ENCODE measurements around the gene POLK. TPM values are rescaled to one million over a fixed set of nuclear protein-coding genes. Genes with fewer than 3 reads are reported as not detected.
A peak's percentile ranks its signal among the peaks of the same experiment; 100 is the strongest.

The POLK gene
- total and polyA plus RNA-seq, 2 of the 4 experiments (the other 2 are of a cell fraction): 10.4 to 24.4 TPM

GRCh38 chr5:75512383-75513074 is 838 bp downstream of the POLK start:
- H4K8ac ChIP-seq (ENCODE audit: low read depth in 2 of 2, low read length in 2 of 2): peak overlapping the region; percentile 91 to 96
- no peak overlapping the region for H2BK15ac ChIP-seq (ENCODE audit: low read depth, low read length)
- ChIA-PET POLR2A (ENCODE audit: unreplicated experiment) (no interaction called here), CTCF (no interaction called here)
- peak overlapping the region; percentile 87 for H3K56ac ChIP-seq (ENCODE audit: extremely low read depth, insufficient read depth, low read length)
- H2AK5ac ChIP-seq (ENCODE audit: low read depth, low read length): no peak overlapping the region
- H3K23ac ChIP-seq (ENCODE audit: low read depth, low read length): peak overlapping the region; percentile 91; the same call in 1 of the 2 replicates
- peak overlapping the region; percentile 92; the same call in 1 of the 2 replicates for H3K9ac ChIP-seq (ENCODE audit: low read depth, low read length)
- peak overlapping the region; percentile 85 for H3K4me3 ChIP-seq (ENCODE audit: insufficient read depth, low read depth, low read length)
- H3K36me3 ChIP-seq (ENCODE audit: control insufficient read depth, insufficient read depth, low read length): no peaks in the 10 kb centered on the region
- H3K27ac ChIP-seq (ENCODE audit: insufficient read depth, low read length): no peak overlapping the region
- no peak for ATAC-seq (ENCODE audit: low read depth)
- H3K4me2 ChIP-seq (ENCODE audit: low read depth, low read length): peak overlapping the region; percentile 74
- no peak overlapping the region for H2BK20ac ChIP-seq (ENCODE audit: low read depth, low read length)
- H4K91ac ChIP-seq (ENCODE audit: insufficient read depth, low read depth, low read length): no peak overlapping the region; the same call in 1 of the 2 replicates
- H2AFZ ChIP-seq (replicated peaks; ENCODE audit: low read length, poor library complexity): no peak overlapping the region
- H3K4me1 ChIP-seq (ENCODE audit: control insufficient read depth, insufficient read depth, low read length): no peaks in the 10 kb centered on the region
- in situ Hi-C loops (cut with MboI; ENCODE audit: low sequenced_read_pairs): no loop called here
- peaks cover 3% of the 10 kb centered on the region; the same call in 1 of the 2 replicates for H4K20me1 ChIP-seq (ENCODE audit: insufficient read depth, low read length)
- H2AK9ac ChIP-seq (replicated peaks; ENCODE audit: low read depth, low read length, poor library complexity): no peak overlapping the region
- no peak overlapping the region for H3K18ac ChIP-seq (ENCODE audit: low read depth, low read length)
- H2BK5ac ChIP-seq (ENCODE audit: low read depth, low read length, poor library complexity, severe bottlenecking): peak overlapping the region; percentile 92
- H3K14ac ChIP-seq (replicated peaks; ENCODE audit: low read depth, low read length): peak overlapping the region; percentile 93
- no peak overlapping the region for H2BK120ac ChIP-seq (ENCODE audit: low read depth, low read length)
- BruUV-seq (replicated peaks): no TSS peak
- WGBS, 2 experiments (ENCODE audit: extremely low coverage in 2 of 2, insufficient read length in 1 of 2): no CpG with 5 or more reads among the region's 16 CpGs
- DNase-seq: peak; percentile 1
- no peaks in the 10 kb centered on the region for H3K27me3 ChIP-seq (ENCODE audit: control insufficient read depth, insufficient read depth, low read length)
- H3K4ac ChIP-seq (ENCODE audit: low read depth, low read length): peak overlapping the region; percentile 93; the same call in 1 of the 2 replicates
- no peaks in the 10 kb centered on the region for H3K9me3 ChIP-seq (ENCODE audit: control insufficient read depth, insufficient read depth, low read length)
- dilution Hi-C loops (cut with HindIII; ENCODE audit: low sequenced_read_pairs, unreplicated experiment): no loop called here
- intact Hi-C loops (cut with micrococcal nuclease): no loop called here
- TF ChIP-seq CEBPB (IDR thresholded peaks at IDR 0.05; ENCODE audit: low read depth, low read length): peak; percentile 74
- TF ChIP-seq NFE2L2 (IDR thresholded peaks at IDR 0.05; ENCODE audit: low read depth, low read length): no peak
- TF ChIP-seq CTCF (conservative IDR thresholded peaks at IDR 0.05; ENCODE audit: low read depth, low read length): no peak
- TF ChIP-seq BHLHE40 (IDR thresholded peaks at IDR 0.05; ENCODE audit: low read depth, low read length): no peak
- H4K5ac ChIP-seq (ENCODE audit: low read depth, low read length): no peak overlapping the region
- H3K79me1 ChIP-seq (ENCODE audit: low read depth in 1 of 2, low read length in 2 of 2): peaks cover 6 to 47% of the 10 kb centered on the region in 2 experiments
- no peaks in the 10 kb centered on the region for H3K9me1 ChIP-seq (ENCODE audit: insufficient read depth, low read length)
